Endodermal cell (in vitro differentiated cells): ENCODE measurements around the gene CENPL. TPM values are rescaled to one million over a fixed set of nuclear protein-coding genes. Genes with fewer than 3 reads are reported as not detected.

Experiments used
- DNase-seq: peaks from one replicate; pipeline ENCODE4 v3.0.0-alpha.2; 2017
- H3K27ac ChIP-seq: 2 replicates; pipeline ENCODE4 v1.5.1; 2013; ENCODE audit warnings: mild to moderate bottlenecking, low read depth, low read length, moderate library complexity
- H3K27me3 ChIP-seq: 2 replicates; pipeline ENCODE4 v1.6.1; 2013; ENCODE audit warnings: mild to moderate bottlenecking, low read length, moderate library complexity; ENCODE audit not compliant: insufficient read depth, control insufficient read depth, poor library complexity, severe bottlenecking
- H3K36me3 ChIP-seq: 2 replicates; pipeline ENCODE4 v1.7.0; 2013; ENCODE audit warnings: mild to moderate bottlenecking, low read length, moderate library complexity; ENCODE audit not compliant: control insufficient read depth, insufficient read depth
- H3K4me1 ChIP-seq: one replicate; pipeline ENCODE4 v1.7.0; 2013; ENCODE audit warnings: low read length; ENCODE audit not compliant: control insufficient read depth, insufficient read depth
- H3K4me3 ChIP-seq: 2 replicates; pipeline ENCODE4 v1.5.1; 2013; ENCODE audit warnings: mild to moderate bottlenecking, low read length, moderate library complexity
- H3K9ac ChIP-seq: 2 replicates; pipeline ENCODE4 v1.6.1; 2013; ENCODE audit warnings: mild to moderate bottlenecking, low read length, moderate library complexity; ENCODE audit not compliant: poor library complexity, severe bottlenecking; ENCODE audit errors: extremely low read depth
- H3K9me3 ChIP-seq: 2 replicates; pipeline ENCODE4 v1.6.1; 2013; ENCODE audit warnings: mild to moderate bottlenecking, low read length, moderate library complexity; ENCODE audit not compliant: control insufficient read depth
- H3K27ac Mint-ChIP-seq: 2 replicates; pipeline ENCODE4 v1.8.0; 2020; ENCODE audit warnings: mixed read lengths
- H3K27me3 Mint-ChIP-seq: 2 replicates; pipeline ENCODE4 v1.8.0; 2021; ENCODE audit warnings: mild to moderate bottlenecking, mixed read lengths; ENCODE audit not compliant: insufficient read depth
- H3K36me3 Mint-ChIP-seq: 2 replicates; pipeline ENCODE4 v1.8.0; 2020; ENCODE audit warnings: low read depth, mixed read lengths
- H3K4me1 Mint-ChIP-seq: 2 replicates; pipeline ENCODE4 v1.8.0; 2020; ENCODE audit warnings: mixed read lengths
- H3K4me3 Mint-ChIP-seq: 2 replicates; pipeline ENCODE4 v1.8.0; 2020; ENCODE audit warnings: mild to moderate bottlenecking, moderate library complexity, mixed read lengths
- H3K9me3 Mint-ChIP-seq: 2 replicates; pipeline ENCODE4 v1.8.0; 2020; ENCODE audit warnings: mild to moderate bottlenecking, mixed read lengths
- CTCF ChIP-seq: fragments of 200-600 bp; sonication (generic); conservative IDR thresholded peaks from 2 replicates; pipeline ENCODE4 v1.5.0; 2021; ENCODE audit warnings: antibody characterized with exemption, mild to moderate bottlenecking
- WGBS, 2 experiments: methylation state at CpG; one replicate each; pipeline versions ENCODE4 v1.1.5 to v1.1.7; 2013; ENCODE audit warnings: missing lambda C conversion rate in 2 of 2, mixed read lengths in 1 of 2; ENCODE audit not compliant: insufficient coverage in 1 of 2, insufficient read length in 1 of 2; 5-methylcytosine and 5-hydroxymethylcytosine counted together
- long read RNA-seq, 4 experiments: library from polyadenylated mRNA in 2 of 4; library from RNA in 1 of 4; library from capped mRNA in 1 of 4; stranded (forward) in 3 of 4; unstranded in 1 of 4; transcript quantifications; one replicate each; pipeline ENCODE4 v2.0.0, GENCODE V29; 2020 to 2021; ENCODE audit warnings: inconsistent platforms in 1 of 4
- polyA plus RNA-seq, 2 experiments: library from polyadenylated mRNA; stranded (reverse); fragments of 50-300 nt; gene quantifications; one replicate each; pipeline ENCODE4 v1.2.3, GENCODE V29; 2013
- total RNA-seq, 2 donors: library from RNA; stranded (reverse); fragmentation: NEBNext Ultra II Directional in 1 of 2; extraction: Animal tissue kit (Norgen Biotek cat#: 25700) in 1 of 2; gene quantifications; 2 replicates in 1 of 2; 3 replicates in 1 of 2; pipeline ENCODE4 v1.2.1, GENCODE V29; 2021

The CENPL gene
- total RNA-seq = 10 to 100 TPM; 15.8 to 18.9 TPM
- 15.5 TPM for polyA plus RNA-seq (2013, experiment 1 of 2)
- polyA plus RNA-seq (2013, experiment 2 of 2) = 14.1 TPM
- long read RNA-seq, experiment 1, partial matches to known transcripts = 1 of 4 reads
- long read RNA-seq, experiment 1, other reads (novel, unspliced or antisense) = 2 of 4 reads
- long read RNA-seq, experiment 2, transcript CENPL-203 (6 exons, 1,771 nt) = major isoform, 9 of 27 reads
- long read RNA-seq, experiment 2, partial matches to known transcripts = 2 of 27 reads
- long read RNA-seq, experiment 2, other reads (novel, unspliced or antisense) = 16 of 27 reads
- long read RNA-seq, experiment 3, transcript CENPL-203 (6 exons, 1,771 nt) = major isoform, 6 of 32 reads
- long read RNA-seq, experiment 3, partial matches to known transcripts = 2 of 32 reads
- long read RNA-seq, experiment 3, other reads (novel, unspliced or antisense) = 19 of 32 reads
- long read RNA-seq, experiment 4, partial matches to known transcripts = 0 of 5 reads
- long read RNA-seq, experiment 4, other reads (novel, unspliced or antisense) = 3 of 5 reads

- Mint-ChIP-seq H3K36me3 (peaks cover 36% of the 10 kb centered on the region), H3K9me3 (peaks cover 2% of the 10 kb centered on the region)
Observed at GRCh38 chr1:173824315-173825081, at the start of gene CENPL, which contains the start of gene DARS2. CENPL (minus strand) TSS chr1:173824883; CDS start chr1:173811299, 13,584 bp downstream. DARS2 (plus strand) TSS chr1:173824673; CDS start chr1:173825230, 557 bp downstream.

GRCh38 chr1:173871500-173871899, 46.8 kb upstream of the CENPL start:
- H3K36me3 Mint-ChIP-seq = peaks cover 58% of the 10 kb centered on the region
- H3K4me3 ChIP-seq = no peak overlapping the region
- peaks cover 20% of the 10 kb centered on the region for H3K4me1 Mint-ChIP-seq
- no peaks in the 10 kb centered on the region for H3K4me1 ChIP-seq
- no peaks in the 10 kb centered on the region for H3K27me3 ChIP-seq
- H3K4me3 Mint-ChIP-seq = no peak overlapping the region
- H3K27me3 Mint-ChIP-seq = no peaks in the 10 kb centered on the region
- H3K9me3 Mint-ChIP-seq = no peaks in the 10 kb centered on the region
- H3K9me3 ChIP-seq = no peaks in the 10 kb centered on the region
- no peak overlapping the region for H3K27ac Mint-ChIP-seq
- no peak for DNase-seq
- WGBS, 2 experiments = 73 to 90% methylated on average over 2 of the region's 2 CpGs
- peak; percentile 35 for TF ChIP-seq CTCF
- H3K9ac ChIP-seq = no peak overlapping the region
- H3K36me3 ChIP-seq = peaks cover 50% of the 10 kb centered on the region
- no peak overlapping the region for H3K27ac ChIP-seq

More at GRCh38 chr1:173824315-173825081, at the start of gene CENPL, which contains the start of gene DARS2:
- H3K4me3 Mint-ChIP-seq = peak within 1 kb of the TSS; percentile 98
- Histone ChIP-seq H3K36me3 (peaks cover 21% of the 10 kb centered on the region), H3K27me3 (no peaks in the 10 kb centered on the region), H3K9me3 (no peaks in the 10 kb centered on the region), H3K9ac (peak within 1 kb of the TSS; percentile 87), H3K27ac (peak within 1 kb of the TSS; percentile 90), H3K4me1 (peaks cover 3% of the 10 kb centered on the region), H3K4me3 (peak within 1 kb of the TSS; percentile 99)
- TF ChIP-seq CTCF = no peak
- 0% methylated on average over 51 to 55 of the region's 55 CpGs for WGBS, 2 experiments
- H3K27me3 Mint-ChIP-seq = no peaks in the 10 kb centered on the region
- peak; percentile 97 for DNase-seq
- H3K4me1 Mint-ChIP-seq = peaks cover 9% of the 10 kb centered on the region
- peak within 1 kb of the TSS; percentile 100 for H3K27ac Mint-ChIP-seq

GRCh38 chr1:173871091-173871490, 46.4 kb upstream of the CENPL start:
- no peak for TF ChIP-seq CTCF
- H3K27me3 ChIP-seq = no peaks in the 10 kb centered on the region
- Mint-ChIP-seq H3K4me3 (no peak overlapping the region), H3K36me3 (peaks cover 60% of the 10 kb centered on the region), H3K27me3 (no peaks in the 10 kb centered on the region), H3K4me1 (peaks cover 20% of the 10 kb centered on the region), H3K9me3 (no peaks in the 10 kb centered on the region), H3K27ac (peak overlapping the region; percentile 9)
- H3K9me3 ChIP-seq = no peaks in the 10 kb centered on the region
- no peaks in the 10 kb centered on the region for H3K4me1 ChIP-seq
- no peak for DNase-seq
- WGBS, 2 experiments = 91 to 95% methylated on average over 5 of the region's 5 CpGs
- peaks cover 50% of the 10 kb centered on the region for H3K36me3 ChIP-seq
- H3K27ac ChIP-seq = no peak overlapping the region
- no peak overlapping the region for H3K9ac ChIP-seq
- H3K4me3 ChIP-seq = no peak overlapping the region
